GM21526 (cell line): ENCODE data around the gene NACA2.
"Not testable (repeated sequence)": the region's sequence is repeated elsewhere in the genome, so short reads cannot be mapped to it uniquely, and the experiment has no call there.

Source experiments
- ATAC-seq: cut with Tn5 transposase; IDR thresholded peaks from one replicate; pipeline ENCODE4 v1.9.1; 2021; ENCODE audit warnings: moderate library complexity; ENCODE audit not compliant: unreplicated experiment, low FRiP score

The NACA2 gene

GRCh38 chr17:61591018-61591417 lies at the start of gene NACA2:
Gene NACA2 (minus strand): TSS chr17:61591219. CDS start chr17:61591180, 39 bp downstream.
- no peak for ATAC-seq

- no peak for ATAC-seq
These were observed 48.8 kb upstream of the NACA2 start for GRCh38 chr17:61639818-61640217.

GRCh38 chr17:61638087-61638486 lies 47.1 kb upstream of the NACA2 start:
- ATAC-seq: no peak

GRCh38 chr17:61635913-61636432 lies 45.0 kb upstream of the NACA2 start:
- no peak for ATAC-seq

GRCh38 chr17:61634942-61635538 lies 44.0 kb upstream of the NACA2 start:
- no peak for ATAC-seq

- ATAC-seq: no peak
These were observed 43.1 kb upstream of the NACA2 start for GRCh38 chr17:61634011-61634539.

GRCh38 chr17:61632826-61633225 lies 41.8 kb upstream of the NACA2 start:
- ATAC-seq: no peak

- no peak for ATAC-seq
These were observed 40.8 kb upstream of the NACA2 start for GRCh38 chr17:61631800-61632199.

- not testable (repeated sequence) for ATAC-seq
These were observed 37.1 kb upstream of the NACA2 start for GRCh38 chr17:61628158-61628557.

- ATAC-seq: no peak
These were observed 36.6 kb upstream of the NACA2 start for GRCh38 chr17:61627658-61628057.

GRCh38 chr17:61627125-61627524 lies 36.1 kb upstream of the NACA2 start:
- no peak for ATAC-seq

GRCh38 chr17:61625564-61625963 lies 34.5 kb upstream of the NACA2 start:
- no peak for ATAC-seq

GRCh38 chr17:61624951-61625350 lies 33.9 kb upstream of the NACA2 start:
- no peak for ATAC-seq

- no peak for ATAC-seq
These were observed 30.3 kb upstream of the NACA2 start for GRCh38 chr17:61621317-61621716.

- no peak for ATAC-seq
These were observed 28.9 kb upstream of the NACA2 start for GRCh38 chr17:61619953-61620352.

GRCh38 chr17:61619493-61619892 lies 28.5 kb upstream of the NACA2 start:
- no peak for ATAC-seq

- no peak for ATAC-seq
These were observed 27.9 kb upstream of the NACA2 start for GRCh38 chr17:61618950-61619349.

- no peak for ATAC-seq
These were observed 26.3 kb upstream of the NACA2 start for GRCh38 chr17:61617330-61617729.

GRCh38 chr17:61616783-61617182 lies 25.8 kb upstream of the NACA2 start:
- no peak for ATAC-seq

- no peak for ATAC-seq
These were observed 23.2 kb upstream of the NACA2 start for GRCh38 chr17:61614219-61614618.

- ATAC-seq: no peak
These were observed 20.3 kb upstream of the NACA2 start for GRCh38 chr17:61611323-61611722.

GRCh38 chr17:61605692-61606091 lies 14.7 kb upstream of the NACA2 start:
- no peak for ATAC-seq
